ENCODE data around the gene KRT20. TPM values are rescaled to one million over a fixed set of nuclear protein-coding genes. Genes with fewer than 3 reads are reported as not detected.

Gene KRT20
- total RNA-seq, 1 experiment from 2014 or later = 0.66 TPM

- H3K27me3 Mint-ChIP-seq (ENCODE audit: unreplicated experiment) = no peaks in the 10 kb centered on the region
- H3K9me3 Mint-ChIP-seq (ENCODE audit: low read depth, unreplicated experiment) = no peaks in the 10 kb centered on the region
- intact Hi-C loops (cut with micrococcal nuclease; ENCODE audit: unreplicated experiment) = loop anchor here (1.0 to 5.0 kb wide), 6 partner anchors 52 to 758 kb away; no protein-coding TSS in a partner anchor
- BruUV-seq (replicated peaks) = TSS peak; percentile 70
- no peak for TF ChIP-seq CTCF (IDR thresholded peaks at IDR 0.05; ENCODE audit: unreplicated experiment)
- no peak for DNase-seq
- peak overlapping the region; percentile 86 for H3K27ac Mint-ChIP-seq (ENCODE audit: unreplicated experiment)
- CTCF ChIA-PET = interaction anchor here (0.6 to 3.8 kb wide), 29 partner anchors 8 to 753 kb away, joined by 3 to 23 read pairs (median 4); partner anchors contain the start of genes KRT23, KRTAP1-1, KRTAP2-3 and KRTAP3-1
- H3K4me1 Mint-ChIP-seq (ENCODE audit: low read depth, unreplicated experiment) = peaks cover 94% of the 10 kb centered on the region
- peaks cover 34% of the 10 kb centered on the region for H3K36me3 Mint-ChIP-seq (ENCODE audit: insufficient read depth, unreplicated experiment)
- H3K4me3 Mint-ChIP-seq (ENCODE audit: low read depth, unreplicated experiment) = no peak overlapping the region
Measured at GRCh38 chr17:40909755-40910154, 24.7 kb upstream of the KRT20 start.

GRCh38 chr17:40909351-40909750 lies 24.3 kb upstream of the KRT20 start:
- H3K4me3 Mint-ChIP-seq (ENCODE audit: low read depth, unreplicated experiment) = no peak overlapping the region
- H3K27ac Mint-ChIP-seq (ENCODE audit: unreplicated experiment) = peak overlapping the region; percentile 86
- H3K4me1 Mint-ChIP-seq (ENCODE audit: low read depth, unreplicated experiment) = peaks cover 94% of the 10 kb centered on the region
- peak; percentile 98 for TF ChIP-seq CTCF (IDR thresholded peaks at IDR 0.05; ENCODE audit: unreplicated experiment)
- intact Hi-C loops (cut with micrococcal nuclease; ENCODE audit: unreplicated experiment) = loop anchor here (1.0 to 5.0 kb wide), 6 partner anchors 52 to 758 kb away; no protein-coding TSS in a partner anchor
- no TSS peak for BruUV-seq (replicated peaks)
- DNase-seq = peak; percentile 99
- no peaks in the 10 kb centered on the region for H3K9me3 Mint-ChIP-seq (ENCODE audit: low read depth, unreplicated experiment)
- no peaks in the 10 kb centered on the region for H3K27me3 Mint-ChIP-seq (ENCODE audit: unreplicated experiment)
- CTCF ChIA-PET = interaction anchor here (0.6 to 3.8 kb wide), 28 partner anchors 9 to 754 kb away, joined by 3 to 23 read pairs (median 4); partner anchors contain the start of genes KRT23, KRTAP1-1, KRTAP2-3 and KRTAP3-1
- H3K36me3 Mint-ChIP-seq (ENCODE audit: insufficient read depth, unreplicated experiment) = peaks cover 34% of the 10 kb centered on the region

GRCh38 chr17:40906613-40907012 lies 21.6 kb upstream of the KRT20 start:
- H3K36me3 Mint-ChIP-seq (ENCODE audit: insufficient read depth, unreplicated experiment) = peaks cover 35% of the 10 kb centered on the region
- CTCF ChIA-PET = interaction anchor here (0.7 to 1.1 kb wide), 2 partner anchors 103 to 588 kb away, joined by 3 to 7 read pairs; no protein-coding TSS in a partner anchor
- peaks cover 94% of the 10 kb centered on the region for H3K4me1 Mint-ChIP-seq (ENCODE audit: low read depth, unreplicated experiment)

GRCh38 chr17:40905370-40905769 lies 20.3 kb upstream of the KRT20 start:
- H3K4me3 Mint-ChIP-seq (ENCODE audit: low read depth, unreplicated experiment) = no peak overlapping the region
- CTCF ChIA-PET = interaction anchor here (0.6 kb wide), 1 partner anchor 27 kb away, joined by 5 read pairs; no protein-coding TSS in a partner anchor
- peak overlapping the region; percentile 92 for H3K27ac Mint-ChIP-seq (ENCODE audit: unreplicated experiment)
- no peaks in the 10 kb centered on the region for H3K9me3 Mint-ChIP-seq (ENCODE audit: low read depth, unreplicated experiment)
- TF ChIP-seq CTCF (IDR thresholded peaks at IDR 0.05; ENCODE audit: unreplicated experiment) = no peak
- no TSS peak for BruUV-seq (replicated peaks)
- peaks cover 45% of the 10 kb centered on the region for H3K36me3 Mint-ChIP-seq (ENCODE audit: insufficient read depth, unreplicated experiment)
- intact Hi-C loops (cut with micrococcal nuclease; ENCODE audit: unreplicated experiment) = loop anchor here (5.0 kb wide), 2 partner anchors 497 to 762 kb away; no protein-coding TSS in a partner anchor
- H3K4me1 Mint-ChIP-seq (ENCODE audit: low read depth, unreplicated experiment) = peaks cover 94% of the 10 kb centered on the region
- no peak for DNase-seq
- no peaks in the 10 kb centered on the region for H3K27me3 Mint-ChIP-seq (ENCODE audit: unreplicated experiment)

More at GRCh38 chr17:40906613-40907012, 21.6 kb upstream of the KRT20 start:
- TF ChIP-seq CTCF (IDR thresholded peaks at IDR 0.05; ENCODE audit: unreplicated experiment) = no peak
- Mint-ChIP-seq H3K9me3 (ENCODE audit: low read depth, unreplicated experiment) (no peaks in the 10 kb centered on the region), H3K27ac (ENCODE audit: unreplicated experiment) (no peak overlapping the region), H3K27me3 (ENCODE audit: unreplicated experiment) (no peaks in the 10 kb centered on the region), H3K4me3 (ENCODE audit: low read depth, unreplicated experiment) (no peak overlapping the region)
- no peak for DNase-seq
- no TSS peak for BruUV-seq (replicated peaks)
- intact Hi-C loops (cut with micrococcal nuclease; ENCODE audit: unreplicated experiment) = loop anchor here (5.0 kb wide), 2 partner anchors 496 to 761 kb away; no protein-coding TSS in a partner anchor
